Mesendoderm (in vitro differentiated cells): ENCODE measurements around the gene TOR1AIP1.

Experiments used
- DNase-seq: peaks from one replicate; pipeline ENCODE4 v3.0.0; 2013
- H2AK5ac ChIP-seq: 2 replicates; pipeline ENCODE4 v1.6.1; 2013; ENCODE audit warnings: low read length, inconsistent platforms
- H2BK120ac ChIP-seq: 2 replicates; pipeline ENCODE4 v1.6.1; 2013; ENCODE audit warnings: low read depth, mild to moderate bottlenecking, low read length, moderate library complexity, mixed read lengths
- H2BK15ac ChIP-seq: replicated peaks from 2 replicates; pipeline ENCODE4 v1.6.1; 2013; ENCODE audit warnings: low read depth, mild to moderate bottlenecking, moderate library complexity
- H2BK5ac ChIP-seq: 2 replicates; pipeline ENCODE4 v1.6.1; 2013; ENCODE audit warnings: low read length, inconsistent platforms
- H3K18ac ChIP-seq: 2 replicates; pipeline ENCODE4 v1.6.1; 2013; ENCODE audit warnings: mild to moderate bottlenecking, low read length, mixed read lengths
- H3K23ac ChIP-seq: one replicate; pipeline ENCODE4 v1.6.1; 2013; ENCODE audit warnings: low read length
- H3K27ac ChIP-seq: 2 replicates; pipeline ENCODE4 v1.5.1; 2013; ENCODE audit warnings: low read depth, mild to moderate bottlenecking, inconsistent platforms, low read length, moderate library complexity
- H3K27me3 ChIP-seq: 2 replicates; pipeline ENCODE4 v1.6.1; 2013; ENCODE audit warnings: low read length, control low read depth, mild to moderate bottlenecking, inconsistent platforms; ENCODE audit not compliant: insufficient read depth, poor library complexity
- H3K36me3 ChIP-seq: 2 replicates; pipeline ENCODE4 v1.6.1; 2013; ENCODE audit warnings: low read length, inconsistent platforms; ENCODE audit not compliant: control insufficient read depth, insufficient read depth
- H3K4ac ChIP-seq: one replicate; pipeline ENCODE4 v1.6.1; 2013; ENCODE audit warnings: low read depth, mild to moderate bottlenecking, low read length, moderate library complexity
- H3K4me1 ChIP-seq: 2 replicates; pipeline ENCODE4 v1.6.1; 2013; ENCODE audit warnings: low read depth, low read length, inconsistent platforms; ENCODE audit not compliant: control insufficient read depth
- H3K4me2 ChIP-seq: 2 replicates; pipeline ENCODE4 v1.6.1; 2013; ENCODE audit warnings: low read length
- H3K4me3 ChIP-seq: 2 replicates; pipeline ENCODE4 v1.5.1; 2013; ENCODE audit warnings: mild to moderate bottlenecking, low read length
- H3K56ac ChIP-seq: one replicate; pipeline ENCODE4 v1.6.1; 2013; ENCODE audit warnings: low read length
- H3K79me1 ChIP-seq: 2 replicates; pipeline ENCODE4 v1.6.1; 2013; ENCODE audit warnings: low read length, inconsistent platforms
- H3K79me2 ChIP-seq: 2 replicates; pipeline ENCODE4 v1.6.1; 2013; ENCODE audit warnings: mild to moderate bottlenecking, low read length; ENCODE audit not compliant: control insufficient read depth, insufficient read depth
- H3K9ac ChIP-seq: 2 replicates; pipeline ENCODE4 v1.6.1; 2013; ENCODE audit warnings: low read length, inconsistent platforms
- H4K5ac ChIP-seq: one replicate; pipeline ENCODE4 v1.6.1; 2013; ENCODE audit warnings: low read length
- H4K8ac ChIP-seq: one replicate; pipeline ENCODE4 v1.6.1; 2013; ENCODE audit warnings: low read depth, mild to moderate bottlenecking, control low read depth, low read length, moderate library complexity
- WGBS: extraction: QIAGEN DNeasy Blood & Tissue Kit; methylation state at CpG from one replicate; pipeline ENCODE4 v1.1.7; 2013; ENCODE audit warnings: low lambda C conversion rate, missing lambda C conversion rate; ENCODE audit not compliant: insufficient coverage; ENCODE audit errors: extremely low coverage; 5-methylcytosine and 5-hydroxymethylcytosine counted together

Gene TOR1AIP1

GRCh38 chr1:179968994-179969919 lies 87.2 kb downstream of the TOR1AIP1 start:
- no peak overlapping the region for H2BK5ac ChIP-seq
- no peak overlapping the region for H4K8ac ChIP-seq
- no peaks in the 10 kb centered on the region for H3K27me3 ChIP-seq
- H3K23ac ChIP-seq = no peak overlapping the region
- peaks cover 6% of the 10 kb centered on the region for H3K79me1 ChIP-seq
- H3K4me1 ChIP-seq = no peaks in the 10 kb centered on the region
- no peak overlapping the region for H3K4ac ChIP-seq
- no peak overlapping the region for H3K56ac ChIP-seq
- H4K5ac ChIP-seq = no peak overlapping the region
- H2BK15ac ChIP-seq = no peak overlapping the region
- no peak overlapping the region for H3K4me2 ChIP-seq
- no peaks in the 10 kb centered on the region for H3K36me3 ChIP-seq
- H3K18ac ChIP-seq = no peak overlapping the region
- whole genome bisulfite sequencing = no CpG with 5 or more reads among the region's 8 CpGs
- H3K79me2 ChIP-seq = peaks cover 14% of the 10 kb centered on the region
- H2BK120ac ChIP-seq = no peak overlapping the region
- H3K27ac ChIP-seq = no peak overlapping the region
- H2AK5ac ChIP-seq = no peak overlapping the region
- no peak overlapping the region for H3K4me3 ChIP-seq
- H3K9ac ChIP-seq = no peak overlapping the region
- no peak for DNase-seq
